KBM-7 (cell line): ENCODE measurements around the gene P4HA1.
"Not testable (repeated sequence)": the region's sequence is repeated elsewhere in the genome, so short reads cannot be mapped to it uniquely, and the experiment has no call there.

Experiments used
- DNase-seq: peaks from one replicate; pipeline ENCODE4 v3.0.0-alpha.2; 2015
- in situ Hi-C: fragments of 300-500 bp; cut with MboI; formaldehyde crosslinking; loops from 2 replicates; pipeline ENCODE4 v1.14.3; 2020; ENCODE audit warnings: low sequenced_read_pairs, low pct_unique_long_range_greater_than_20kb, mixed read lengths

Gene P4HA1

DNA sequence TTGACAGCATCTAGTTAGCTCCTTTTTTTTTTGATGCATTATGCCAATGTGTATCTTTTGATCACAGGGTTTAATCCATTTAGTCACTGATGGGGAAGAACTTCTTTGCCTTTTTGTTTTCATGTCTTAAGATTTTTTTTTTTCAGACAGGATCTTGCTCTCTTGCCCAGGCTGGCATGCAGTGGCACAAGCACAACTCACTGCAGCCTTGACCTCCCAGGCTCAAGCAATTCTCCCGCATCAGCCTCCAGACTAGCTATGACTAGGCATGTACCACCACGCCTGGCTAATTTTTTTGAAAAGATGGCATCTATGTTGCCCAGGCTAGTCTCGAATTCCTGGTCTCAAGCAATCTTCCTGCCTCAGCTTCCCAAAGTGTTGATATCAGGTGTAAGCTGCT lies 95.7 kb downstream of the P4HA1 start:
- DNase-seq: no peak
- in situ Hi-C loops: no loop called here

DNA sequence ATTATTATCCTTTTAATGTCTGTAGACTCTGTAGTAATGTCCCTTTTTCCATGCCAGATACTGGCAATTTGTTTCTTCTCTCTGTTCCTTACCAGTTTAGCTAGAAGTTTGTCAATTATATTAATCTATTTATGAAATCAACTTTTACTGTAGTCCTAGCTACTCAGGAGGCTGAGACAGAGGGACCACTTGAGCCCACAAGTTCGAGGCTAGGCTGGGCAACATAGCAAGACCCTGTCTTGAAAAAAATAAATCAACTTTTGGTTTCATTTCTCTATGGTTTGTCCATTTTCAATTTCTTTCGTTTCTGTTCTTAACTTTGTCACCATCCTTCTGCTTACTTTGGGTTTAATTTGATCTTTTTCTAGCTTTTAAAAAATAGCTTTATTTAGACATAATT lies 99.6 kb downstream of the P4HA1 start:
- DNase-seq: no peak
- in situ Hi-C loops: no loop called here

DNA sequence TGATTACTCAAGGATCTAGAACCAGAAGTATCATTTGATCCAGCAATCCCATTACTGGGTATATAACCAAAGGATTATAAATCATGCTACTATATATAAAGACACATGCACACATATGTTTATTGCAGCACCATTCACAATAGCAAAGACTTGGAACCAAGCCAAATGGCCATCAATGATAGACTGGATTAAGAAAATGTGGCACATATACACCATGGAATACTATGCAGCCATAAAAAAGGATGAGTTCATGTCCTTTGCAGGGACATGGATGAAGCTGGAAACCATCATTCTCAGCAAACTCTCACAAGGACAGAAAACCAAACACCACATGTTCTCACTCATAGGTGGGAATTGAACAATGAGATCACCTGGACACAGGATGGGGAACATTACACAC lies 101.2 kb downstream of the P4HA1 start:
- in situ Hi-C loops, DNase-seq: not testable (repeated sequence)

DNA sequence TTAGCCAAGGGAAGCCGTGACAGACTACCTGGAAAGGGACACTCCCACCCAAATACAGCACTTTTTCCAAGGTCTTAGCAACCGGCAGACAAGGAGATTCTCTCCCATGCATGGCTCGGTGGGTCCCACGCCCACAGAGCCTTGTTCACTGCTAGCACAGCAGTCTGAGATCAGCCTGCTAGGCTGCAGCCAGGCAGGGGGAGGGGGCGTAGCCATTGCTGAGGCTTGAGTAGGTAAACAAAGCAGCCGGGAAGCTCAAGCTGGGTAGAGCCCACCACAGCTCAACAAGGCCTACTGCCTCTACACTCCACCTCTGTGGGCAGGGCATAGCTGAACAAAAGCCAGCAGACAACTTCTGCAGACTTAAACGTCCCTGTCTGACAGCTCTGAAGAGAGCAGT lies 106.9 kb downstream of the P4HA1 start:
- in situ Hi-C loops: not testable (repeated sequence)

DNA sequence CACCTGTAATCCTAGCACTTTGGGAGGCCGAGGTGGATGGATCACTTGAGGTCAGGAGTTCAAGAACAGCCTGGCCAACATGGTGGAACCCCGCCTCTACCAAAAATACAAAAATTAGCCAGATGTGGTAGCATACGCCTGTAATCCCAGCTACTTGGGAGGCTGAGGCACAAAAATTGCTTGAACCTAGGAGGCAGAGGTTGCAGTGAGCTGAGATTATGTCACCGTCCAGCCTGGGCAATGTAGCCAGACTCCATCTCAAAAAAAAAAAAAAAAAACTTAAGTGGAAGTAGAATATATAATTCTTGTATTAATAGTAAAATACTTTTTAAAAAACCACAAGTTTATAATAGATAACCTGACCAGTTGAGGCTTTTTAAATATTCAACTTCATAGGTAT lies 112.0 kb downstream of the P4HA1 start:
- DNase-seq, in situ Hi-C loops: not testable (repeated sequence)

More for the DNA sequence above, 106.9 kb downstream of the P4HA1 start:
- not testable (repeated sequence) for DNase-seq

DNA sequence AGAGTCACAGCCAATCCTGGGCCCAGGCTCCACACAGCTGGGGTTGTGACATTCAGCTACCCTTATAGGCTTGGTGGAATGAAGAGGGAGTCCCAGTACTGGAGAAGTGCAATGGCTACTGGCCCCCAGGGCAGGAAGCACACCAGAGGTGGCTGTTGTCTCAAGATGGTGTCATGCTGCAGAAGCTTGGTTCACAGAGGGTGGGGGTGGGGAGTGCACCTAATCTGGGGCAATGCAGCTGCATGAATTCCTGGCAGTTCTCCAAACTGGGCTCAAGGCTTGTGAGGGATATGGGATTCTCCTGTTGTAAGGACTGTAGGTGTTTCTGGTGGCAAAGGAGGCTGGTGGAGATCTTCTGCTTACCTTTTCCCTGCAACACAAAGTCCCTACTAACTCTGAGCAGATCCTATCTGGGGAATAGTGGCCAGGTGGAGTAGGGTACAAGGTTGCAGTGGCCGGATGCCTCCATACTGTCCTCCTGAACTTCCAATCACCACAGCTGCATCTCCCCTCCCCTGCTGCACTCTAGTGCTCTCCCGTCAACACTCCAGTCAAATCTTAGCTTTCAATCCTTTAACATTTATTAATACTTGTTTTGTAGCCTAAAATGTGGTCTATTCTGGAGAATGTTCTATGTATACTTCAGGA lies 114.7 kb downstream of the P4HA1 start:
- no peak for DNase-seq
- in situ Hi-C loops: no loop called here

DNA sequence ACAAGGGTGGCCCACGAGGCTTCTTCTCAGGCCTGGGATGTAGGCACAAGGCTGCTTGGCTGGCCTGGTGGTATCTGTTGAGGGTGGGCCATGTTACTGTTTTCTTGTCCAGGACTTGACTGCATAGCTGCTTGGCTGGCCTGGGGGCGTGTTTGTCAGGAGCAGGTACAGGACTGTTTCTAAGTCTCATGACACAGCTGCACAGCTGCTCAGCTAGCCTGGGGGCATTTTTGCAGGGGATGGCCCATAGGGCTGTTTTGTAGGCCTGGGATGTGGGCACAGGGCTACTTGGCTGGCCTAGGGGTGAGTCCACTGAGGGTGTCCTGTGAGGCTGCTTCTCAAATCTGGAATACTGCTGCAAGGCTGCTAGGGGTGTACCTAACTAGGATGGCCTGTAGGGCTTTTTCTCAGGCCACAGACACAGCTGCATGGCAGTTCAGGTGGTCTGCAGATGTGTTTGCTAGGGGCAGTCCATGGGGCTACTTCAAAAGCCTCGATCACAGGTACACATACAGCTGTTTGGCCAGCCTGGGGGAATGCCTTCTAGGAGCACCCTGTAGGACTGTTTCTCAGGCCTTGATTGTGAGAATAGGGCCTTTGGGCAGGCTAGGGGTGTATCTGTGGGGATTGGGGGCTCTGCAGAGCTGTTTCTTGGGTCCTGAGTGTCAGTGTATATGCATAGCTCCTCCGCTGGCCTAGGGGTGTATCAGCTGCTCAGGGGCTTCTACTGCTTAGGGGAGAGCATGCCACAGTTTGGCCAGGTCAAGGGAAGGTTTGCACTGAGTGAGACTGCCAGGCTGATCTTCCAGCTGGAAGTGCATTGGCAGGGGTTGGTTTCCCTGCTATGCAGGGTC lies 115.4 kb downstream of the P4HA1 start:
- in situ Hi-C loops: no loop called here
- DNase-seq: no peak

DNA sequence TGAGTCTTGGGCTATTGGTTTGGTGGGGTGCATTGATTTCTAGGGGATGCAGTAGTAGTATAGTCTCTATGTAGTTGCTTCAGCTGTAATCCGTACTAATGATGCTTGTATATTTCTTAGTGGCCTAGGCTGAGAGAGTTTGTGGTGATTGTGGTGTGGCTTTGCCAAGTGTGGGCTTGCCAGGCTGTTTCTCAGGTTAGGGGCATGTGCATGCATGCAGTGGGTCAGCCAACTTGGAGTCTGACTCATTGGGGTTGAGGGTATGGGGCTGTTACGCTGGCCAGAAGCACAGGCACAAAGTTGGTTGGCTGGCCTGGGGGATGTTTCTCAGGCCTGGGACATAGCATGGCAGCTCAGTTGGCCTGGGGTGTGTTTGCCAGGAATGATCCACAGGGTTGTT lies 116.3 kb downstream of the P4HA1 start:
- in situ Hi-C loops: no loop called here
- no peak for DNase-seq

DNA sequence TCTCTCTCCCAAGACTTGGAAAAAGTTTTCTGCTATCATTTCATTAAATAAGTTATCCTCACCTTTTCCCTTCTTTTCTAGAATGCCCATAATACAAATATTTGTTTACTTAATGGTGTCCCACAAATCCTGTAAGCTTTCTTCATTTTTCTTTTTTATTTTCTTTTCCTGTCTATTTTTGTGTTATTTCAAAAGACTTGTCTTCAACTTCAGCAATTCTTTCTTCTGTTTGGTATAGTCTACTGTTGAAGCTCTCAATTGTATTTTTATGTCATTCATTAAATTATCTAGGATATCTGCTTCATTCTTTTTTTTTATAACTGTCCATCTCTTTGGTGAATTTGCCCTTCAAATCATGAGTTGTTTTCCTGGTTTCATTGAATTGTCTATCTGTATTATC lies 117.0 kb downstream of the P4HA1 start:
- in situ Hi-C loops: no loop called here

DNA sequence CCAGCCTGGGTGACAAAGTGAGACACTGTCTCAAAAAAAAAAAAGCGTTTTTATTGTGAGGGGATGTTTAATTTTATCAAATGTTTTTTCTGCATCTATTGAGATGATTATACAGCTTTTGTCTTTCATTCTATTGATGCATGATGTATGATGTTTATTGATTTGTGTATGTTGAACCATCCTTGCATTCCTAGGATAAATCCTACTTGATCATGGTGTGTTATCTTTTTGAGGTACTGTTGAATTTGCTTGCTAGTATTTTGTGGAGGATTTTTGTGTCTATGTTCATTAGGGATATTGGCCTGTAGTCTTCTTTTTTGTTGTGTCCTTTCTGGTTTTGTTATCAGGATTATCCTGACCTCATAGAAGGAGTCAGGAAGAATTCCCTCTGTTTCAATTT lies 119.8 kb downstream of the P4HA1 start:
- DNase-seq: no peak
- in situ Hi-C loops: no loop called here

More for the DNA sequence above, 117.0 kb downstream of the P4HA1 start:
- no peak for DNase-seq
